Natural killer cell (primary cell): ENCODE data around the gene VPS13D. TPM values are rescaled to one million over a fixed set of nuclear protein-coding genes. Genes with fewer than 3 reads are reported as not detected.

ENCODE experiments used
- ATAC-seq, 3 donors: fragments of 150-1000 bp in 2 of 3; fragments of 200-7000 bp in 1 of 3; cut with Tn5 transposase; 1 replicate in 1 of 3; 2 replicates in 2 of 3; pipeline ENCODE4 v1.10.0; 2021; ENCODE audit warnings: mild to moderate bottlenecking in 2 of 3, moderate library complexity in 2 of 3
- DNase-seq, 2 donors: peaks; one replicate each; pipeline versions ENCODE4 v3.0.0 to v3.0.0-alpha.2; 2013 to 2021; ENCODE audit warnings: mixed read lengths in 1 of 2
- H3K27ac ChIP-seq: one replicate; pipeline ENCODE4 v1.5.1; 2013; ENCODE audit warnings: mild to moderate bottlenecking, low read length
- H3K27me3 ChIP-seq: one replicate; pipeline ENCODE4 v1.6.1; 2013; ENCODE audit warnings: low read length; ENCODE audit not compliant: control insufficient read depth, insufficient read depth
- H3K36me3 ChIP-seq: one replicate; pipeline ENCODE4 v1.6.1; 2013; ENCODE audit warnings: low read length; ENCODE audit not compliant: control insufficient read depth, insufficient read depth
- H3K4me1 ChIP-seq: one replicate; pipeline ENCODE4 v1.6.1; 2013; ENCODE audit warnings: low read length; ENCODE audit not compliant: control insufficient read depth, insufficient read depth
- H3K4me3 ChIP-seq: one replicate; pipeline ENCODE4 v1.5.1; 2013; ENCODE audit warnings: low read length
- H3K9me3 ChIP-seq: one replicate; pipeline ENCODE4 v1.6.1; 2013; ENCODE audit warnings: low read length; ENCODE audit not compliant: control insufficient read depth, insufficient read depth
- H3K27ac Mint-ChIP-seq, 2 donors: one replicate each; pipeline ENCODE4 v1.8.0; 2022; ENCODE audit warnings: mild to moderate bottlenecking in 2 of 2, mixed read lengths in 2 of 2, moderate library complexity in 1 of 2
- H3K27me3 Mint-ChIP-seq, 2 donors: one replicate each; pipeline ENCODE4 v1.8.0; 2022; ENCODE audit warnings: low read depth in 2 of 2, mixed read lengths in 2 of 2
- H3K36me3 Mint-ChIP-seq: one replicate; pipeline ENCODE4 v1.8.0; 2022; ENCODE audit warnings: mixed read lengths
- H3K4me1 Mint-ChIP-seq, 2 donors: one replicate each; pipeline ENCODE4 v1.8.0; 2022; ENCODE audit warnings: mixed read lengths in 2 of 2
- H3K4me3 Mint-ChIP-seq: one replicate; pipeline ENCODE4 v1.8.0; 2022; ENCODE audit warnings: mild to moderate bottlenecking, moderate library complexity, mixed read lengths
- H3K9me3 Mint-ChIP-seq, 2 donors: one replicate each; pipeline ENCODE4 v1.8.0; 2022; ENCODE audit warnings: mixed read lengths in 2 of 2
- WGBS: methylation state at CpG from one replicate; pipeline ENCODE4 v1.1.7; 2013; ENCODE audit warnings: missing lambda C conversion rate; ENCODE audit not compliant: insufficient coverage; 5-methylcytosine and 5-hydroxymethylcytosine counted together
- intact Hi-C: fragments of 100-400 bp; cut with micrococcal nuclease; formaldehyde crosslinking; loops from one replicate; pipeline ENCODE4 v1.14.2; 2022
- total RNA-seq, 4 donors: library from RNA; stranded (reverse); fragments of 120-200 nt in 1 of 4; gene quantifications; one replicate each; pipeline versions ENCODE4 v1.2.3 to v1.2.4, GENCODE V29; 2013 to 2022
- TF ChIP-seq, protein P1 (sequence below): fragments of 200-600 bp; IDR thresholded peaks from one replicate; pipeline ENCODE4 v1.8.0; 2022; ENCODE audit warnings: antibody characterized with exemption

Gene VPS13D
- total RNA-seq, 3 donors from 2014 or later (not counting 1 experiment from before 2014, with no cell fraction given): 66.3 to 94.0 (median 81.7) TPM

DNA sequence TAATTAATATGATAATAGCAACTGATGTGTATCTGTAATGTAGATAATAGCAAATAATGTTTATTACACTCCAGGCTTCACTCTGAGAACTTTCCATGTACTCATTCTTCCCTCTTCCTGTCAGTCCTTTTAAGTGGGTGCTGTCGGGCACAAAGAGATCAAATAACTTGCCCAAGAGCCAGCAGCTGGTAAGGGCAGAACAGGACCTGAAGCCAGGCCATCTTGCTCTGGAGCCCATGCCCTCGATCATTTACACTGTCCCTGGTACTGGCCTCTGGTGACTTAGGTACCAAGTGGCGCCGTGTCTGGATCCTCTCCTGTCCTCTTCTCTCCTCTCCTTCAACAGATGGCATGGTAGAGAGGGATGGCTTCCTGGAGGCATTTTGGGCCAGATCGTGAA, 97.2 kb downstream of the VPS13D start:
- Mint-ChIP-seq H3K27ac (no peak overlapping the region), H3K36me3 (no peaks in the 10 kb centered on the region), H3K4me1 (no peaks in the 10 kb centered on the region), H3K27me3 (no peaks in the 10 kb centered on the region), H3K4me3 (no peak overlapping the region), H3K9me3 (no peaks in the 10 kb centered on the region)
- peaks cover 50% of the 10 kb centered on the region for H3K36me3 ChIP-seq
- H3K9me3 ChIP-seq: no peaks in the 10 kb centered on the region
- DNase-seq: no peak
- no peak overlapping the region for H3K27ac ChIP-seq
- no peak overlapping the region for H3K4me3 ChIP-seq
- no peaks in the 10 kb centered on the region for H3K4me1 ChIP-seq
- no peak for ATAC-seq
- TF ChIP-seq, protein P1, sequence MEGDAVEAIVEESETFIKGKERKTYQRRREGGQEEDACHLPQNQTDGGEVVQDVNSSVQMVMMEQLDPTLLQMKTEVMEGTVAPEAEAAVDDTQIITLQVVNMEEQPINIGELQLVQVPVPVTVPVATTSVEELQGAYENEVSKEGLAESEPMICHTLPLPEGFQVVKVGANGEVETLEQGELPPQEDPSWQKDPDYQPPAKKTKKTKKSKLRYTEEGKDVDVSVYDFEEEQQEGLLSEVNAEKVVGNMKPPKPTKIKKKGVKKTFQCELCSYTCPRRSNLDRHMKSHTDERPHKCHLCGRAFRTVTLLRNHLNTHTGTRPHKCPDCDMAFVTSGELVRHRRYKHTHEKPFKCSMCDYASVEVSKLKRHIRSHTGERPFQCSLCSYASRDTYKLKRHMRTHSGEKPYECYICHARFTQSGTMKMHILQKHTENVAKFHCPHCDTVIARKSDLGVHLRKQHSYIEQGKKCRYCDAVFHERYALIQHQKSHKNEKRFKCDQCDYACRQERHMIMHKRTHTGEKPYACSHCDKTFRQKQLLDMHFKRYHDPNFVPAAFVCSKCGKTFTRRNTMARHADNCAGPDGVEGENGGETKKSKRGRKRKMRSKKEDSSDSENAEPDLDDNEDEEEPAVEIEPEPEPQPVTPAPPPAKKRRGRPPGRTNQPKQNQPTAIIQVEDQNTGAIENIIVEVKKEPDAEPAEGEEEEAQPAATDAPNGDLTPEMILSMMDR: no peak
- H3K27me3 ChIP-seq: no peaks in the 10 kb centered on the region
- 91% methylated on average over 2 of the region's 5 CpGs for WGBS
- intact Hi-C loops: no loop called here

DNA sequence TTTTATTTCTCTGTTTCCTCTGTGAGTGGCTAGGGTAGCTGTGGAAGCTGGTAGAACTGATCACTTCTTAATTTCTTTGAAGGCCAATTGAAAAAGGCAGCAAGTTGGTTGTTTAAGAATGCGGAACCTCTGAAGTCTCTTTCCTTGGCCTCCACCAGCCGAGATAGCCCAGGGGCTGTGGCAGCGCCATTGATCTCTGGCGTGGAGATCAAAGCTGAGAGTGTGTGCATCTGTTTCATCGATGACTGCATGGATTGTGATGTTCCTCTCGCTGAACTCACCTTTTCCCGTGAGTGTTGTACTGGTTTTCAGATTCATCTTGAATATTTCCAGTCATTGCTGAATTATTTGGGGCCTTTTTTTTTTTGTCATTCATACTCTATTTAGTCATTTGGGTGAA, 97.7 kb downstream of the VPS13D start:
- Histone ChIP-seq H3K9me3 (no peaks in the 10 kb centered on the region), H3K36me3 (peaks cover 51% of the 10 kb centered on the region), H3K4me3 (no peak overlapping the region), H3K4me1 (no peaks in the 10 kb centered on the region), H3K27ac (no peak overlapping the region), H3K27me3 (no peaks in the 10 kb centered on the region)
- Mint-ChIP-seq H3K4me3 (no peak overlapping the region), H3K27me3 (no peaks in the 10 kb centered on the region), H3K4me1 (no peaks in the 10 kb centered on the region), H3K27ac (no peak overlapping the region), H3K36me3 (no peaks in the 10 kb centered on the region), H3K9me3 (no peaks in the 10 kb centered on the region)
- TF ChIP-seq, protein P1: no peak
- intact Hi-C loops: no loop called here
- DNase-seq: no peak
- WGBS: 92% methylated on average over 7 of the region's 7 CpGs
- no peak for ATAC-seq

DNA sequence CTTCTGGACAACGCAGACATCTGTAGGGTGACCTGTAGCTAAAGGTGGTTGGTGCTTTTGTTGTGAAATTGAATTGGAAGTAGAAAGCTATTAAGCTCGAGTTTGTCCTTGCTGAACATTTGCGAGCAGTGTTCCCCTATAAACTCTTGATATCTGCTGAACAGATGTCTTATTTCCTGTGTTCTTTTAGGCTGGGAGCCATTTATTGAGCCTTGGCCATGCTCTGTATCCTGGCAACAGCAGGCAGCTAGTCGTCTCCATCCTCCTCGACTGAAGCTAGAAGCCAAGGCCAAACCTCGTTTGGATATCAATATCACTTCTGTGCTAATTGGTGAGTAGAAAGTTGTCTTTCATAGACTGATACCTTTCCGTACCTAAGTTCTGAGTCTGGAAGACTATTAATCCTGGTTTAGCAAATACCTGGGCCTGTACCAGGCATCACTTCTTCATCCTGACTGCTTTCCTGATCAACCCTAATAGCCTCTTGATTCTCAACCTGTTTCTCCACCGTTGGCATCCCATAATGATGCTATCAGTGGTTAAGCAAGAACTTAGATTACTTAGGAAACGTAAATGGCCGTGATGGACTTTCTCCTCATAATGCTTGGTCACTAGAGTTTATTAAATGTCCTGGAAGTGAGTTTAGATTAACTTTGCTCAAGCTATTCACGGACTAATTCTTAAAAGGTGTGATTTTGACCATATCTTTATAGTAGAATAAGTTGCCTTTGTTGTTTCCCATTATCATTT, 103.4 kb downstream of the VPS13D start:
- intact Hi-C loops: no loop called here
- Mint-ChIP-seq H3K36me3 (peaks cover 30% of the 10 kb centered on the region), H3K4me1 (no peaks in the 10 kb centered on the region), H3K27me3 (no peaks in the 10 kb centered on the region), H3K4me3 (no peak overlapping the region), H3K27ac (no peak overlapping the region), H3K9me3 (no peaks in the 10 kb centered on the region)
- over 99% methylated on average over 11 of the region's 11 CpGs for WGBS
- Histone ChIP-seq H3K27me3 (no peaks in the 10 kb centered on the region), H3K27ac (no peak overlapping the region), H3K4me3 (no peak overlapping the region), H3K4me1 (no peaks in the 10 kb centered on the region), H3K36me3 (peaks cover 57% of the 10 kb centered on the region), H3K9me3 (no peaks in the 10 kb centered on the region)
- TF ChIP-seq, protein P1: no peak
- ATAC-seq: no peak
- DNase-seq: no peak

DNA sequence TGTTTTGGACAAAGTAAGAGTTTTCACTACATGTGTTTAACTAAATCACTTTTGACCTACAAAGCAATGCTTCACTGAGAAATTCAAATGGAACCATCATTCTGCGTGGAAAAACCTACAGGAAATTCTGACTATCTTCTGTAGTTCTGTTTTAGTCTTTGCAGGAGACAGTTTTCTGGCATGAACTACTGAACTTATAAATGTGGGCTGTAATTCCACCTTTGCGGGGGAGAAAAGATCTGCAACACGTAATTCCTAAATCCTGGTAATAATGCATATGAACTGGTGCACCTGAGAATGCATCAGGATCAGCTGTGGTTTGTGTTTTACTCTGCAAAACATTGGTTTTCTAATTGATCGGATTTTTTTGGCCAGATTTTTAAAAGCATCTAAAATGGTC, 106.0 kb downstream of the VPS13D start:
- H3K4me3 ChIP-seq: no peak overlapping the region
- no peak overlapping the region for H3K27ac ChIP-seq
- H3K36me3 Mint-ChIP-seq: peaks cover 36% of the 10 kb centered on the region
- no peak overlapping the region for H3K4me3 Mint-ChIP-seq
- no peak overlapping the region for H3K27ac Mint-ChIP-seq
- H3K4me1 Mint-ChIP-seq: peaks cover 3 to 5% of the 10 kb centered on the region in 2 donors
- no peaks in the 10 kb centered on the region for H3K9me3 ChIP-seq
- WGBS: over 99% methylated on average over 4 of the region's 4 CpGs
- no peaks in the 10 kb centered on the region for H3K4me1 ChIP-seq
- H3K27me3 ChIP-seq: no peaks in the 10 kb centered on the region
- TF ChIP-seq, protein P1: no peak
- no peaks in the 10 kb centered on the region for H3K9me3 Mint-ChIP-seq
- peaks cover 50% of the 10 kb centered on the region for H3K36me3 ChIP-seq
- DNase-seq: no peak
- no peak for ATAC-seq
- H3K27me3 Mint-ChIP-seq: no peaks in the 10 kb centered on the region
- intact Hi-C loops: no loop called here
